ENCODE results near the gene VSTM1. TPM values are rescaled to one million over a fixed set of nuclear protein-coding genes. Genes with fewer than 3 reads are reported as not detected.

The VSTM1 gene
- total RNA-seq, 1 experiment from 2014 or later: not detected

DNA sequence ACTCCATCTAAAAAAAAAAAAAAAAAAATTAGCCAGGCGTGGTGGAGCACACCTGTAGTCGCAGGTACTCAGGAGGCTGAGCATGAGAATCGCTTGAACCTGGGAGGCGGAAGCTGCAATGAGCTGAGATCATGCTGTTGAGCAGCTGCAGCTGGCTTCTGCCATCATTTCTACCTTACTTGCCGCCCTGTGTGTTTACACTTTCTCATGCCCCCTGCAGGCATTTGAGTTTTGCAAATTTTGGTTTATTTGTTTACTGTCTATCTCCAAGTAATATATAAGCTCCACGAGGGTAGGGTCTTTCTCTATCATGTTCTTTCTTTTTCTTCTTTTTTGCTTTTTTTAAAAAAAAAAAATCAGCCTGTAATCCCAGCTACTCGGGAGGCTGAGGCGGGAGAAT, 54.3 kb downstream of the VSTM1 start:
- no peaks in the 10 kb centered on the region for H3K36me3 ChIP-seq (replicated peaks; ENCODE audit: control insufficient read depth, insufficient read depth, low read length)
- no peak overlapping the region for H3K4me3 ChIP-seq (ENCODE audit: insufficient read depth, low read depth, low read length)
- DNase-seq: no peak
- H3K27me3 ChIP-seq (ENCODE audit: control insufficient read depth, insufficient read depth, low read length): no peaks in the 10 kb centered on the region

DNA sequence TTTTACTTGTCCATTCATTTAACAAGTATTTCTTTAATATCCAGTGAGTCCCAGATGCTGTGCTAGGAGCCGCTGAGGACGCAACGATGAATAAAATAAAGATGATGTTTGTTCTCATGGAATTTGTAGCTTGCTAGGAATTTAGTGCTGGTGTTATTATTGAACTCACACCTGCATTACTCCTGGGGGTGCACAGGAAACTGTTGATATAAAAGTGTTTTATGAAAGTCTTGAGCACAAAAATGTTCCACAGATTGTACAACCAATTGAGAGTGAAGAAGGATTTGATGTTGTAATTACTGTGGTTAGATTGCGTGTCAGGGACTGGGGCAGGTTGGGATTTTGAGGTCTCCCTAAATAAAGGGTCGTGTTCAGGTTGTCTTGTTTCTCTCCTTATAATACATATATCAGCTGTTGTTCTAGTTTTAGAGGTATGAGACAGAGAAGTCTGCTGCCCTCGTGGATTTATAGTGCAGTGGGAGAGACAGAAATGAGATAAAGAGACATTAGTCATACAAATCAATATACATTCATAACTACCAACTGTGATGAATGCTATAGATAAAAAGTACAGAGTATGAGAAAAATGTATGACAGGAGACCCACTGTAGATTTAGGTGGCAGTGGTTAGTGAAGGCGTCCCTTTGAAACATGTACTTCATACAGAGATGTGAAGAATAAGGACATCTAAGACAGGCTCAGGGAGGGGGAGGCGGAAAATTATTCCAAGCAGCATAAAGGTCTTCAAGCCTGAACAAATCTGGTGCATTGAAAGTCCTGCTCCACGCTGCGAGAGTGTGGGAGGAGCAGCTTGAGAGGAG, 61.0 kb downstream of the VSTM1 start:
- no peak overlapping the region for H3K4me3 ChIP-seq (ENCODE audit: insufficient read depth, low read depth, low read length)
- H3K36me3 ChIP-seq (replicated peaks; ENCODE audit: control insufficient read depth, insufficient read depth, low read length): no peaks in the 10 kb centered on the region
- no peak for DNase-seq
- peaks cover 9% of the 10 kb centered on the region for H3K27me3 ChIP-seq (ENCODE audit: control insufficient read depth, insufficient read depth, low read length)

DNA sequence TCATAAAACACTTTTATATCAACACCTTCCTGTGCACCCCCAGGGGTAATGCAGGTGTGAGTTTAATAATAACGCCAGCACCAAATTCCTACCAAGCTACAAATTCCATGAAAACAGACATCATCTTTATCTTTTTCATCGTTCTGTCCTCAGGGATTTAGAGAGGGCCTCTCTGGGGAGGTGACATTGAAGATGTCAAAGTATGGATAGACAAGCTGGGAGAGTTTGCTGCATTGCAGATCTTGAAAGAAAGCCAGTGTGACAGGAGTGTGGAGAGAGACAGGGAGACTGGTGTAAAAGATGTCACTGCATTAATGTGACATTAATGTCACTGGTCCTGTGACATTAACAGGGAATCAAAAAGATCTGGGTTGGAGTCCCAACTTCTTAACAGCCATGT, 62.2 kb downstream of the VSTM1 start:
- peaks cover 9% of the 10 kb centered on the region for H3K27me3 ChIP-seq (ENCODE audit: control insufficient read depth, insufficient read depth, low read length)
- DNase-seq: no peak
- no peak overlapping the region for H3K4me3 ChIP-seq (ENCODE audit: insufficient read depth, low read depth, low read length)
- H3K36me3 ChIP-seq (replicated peaks; ENCODE audit: control insufficient read depth, insufficient read depth, low read length): no peaks in the 10 kb centered on the region

DNA sequence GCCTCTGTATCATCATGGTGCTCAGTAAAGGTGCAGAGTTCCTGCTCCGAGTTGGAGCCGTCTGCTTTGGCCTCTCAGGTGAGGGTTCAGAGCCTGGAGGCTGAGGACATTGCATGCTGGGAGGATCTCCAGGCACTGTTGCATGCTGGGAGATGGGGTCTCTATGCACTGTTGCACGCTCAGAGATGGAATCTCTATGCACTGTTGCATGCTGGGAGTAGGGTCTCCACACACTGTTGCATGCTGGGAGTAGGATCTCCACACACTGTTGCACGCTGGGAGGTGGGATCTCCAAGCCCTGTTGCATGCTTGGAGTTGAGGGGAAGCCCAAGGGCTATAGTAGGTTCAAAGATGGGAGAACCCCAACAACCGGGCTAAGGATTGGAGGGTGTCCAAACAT, 64.0 kb downstream of the VSTM1 start:
- no peak for DNase-seq
- Histone ChIP-seq H3K27me3 (ENCODE audit: control insufficient read depth, insufficient read depth, low read length) (peaks cover 9% of the 10 kb centered on the region), H3K4me3 (ENCODE audit: insufficient read depth, low read depth, low read length) (no peak overlapping the region), H3K36me3 (replicated peaks; ENCODE audit: control insufficient read depth, insufficient read depth, low read length) (no peaks in the 10 kb centered on the region)

DNA sequence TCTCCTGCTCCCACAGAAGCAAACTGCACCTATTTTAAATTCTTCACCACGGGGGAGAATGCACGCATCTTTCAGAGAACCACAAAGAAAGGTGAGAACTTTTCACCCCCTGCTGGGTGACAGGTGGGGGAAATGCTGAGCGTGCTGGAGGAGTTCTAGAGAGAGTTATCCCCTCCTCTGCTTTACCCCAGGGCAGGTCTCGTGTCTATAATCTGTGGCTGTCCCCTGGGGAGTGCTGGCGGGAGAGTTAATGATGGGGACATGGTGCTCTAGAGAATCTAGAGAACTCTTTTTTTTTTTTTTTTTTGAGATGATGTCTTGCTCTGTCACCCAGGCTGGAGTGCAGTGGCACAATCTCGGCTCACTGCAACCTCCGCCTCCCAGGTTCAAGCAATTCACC, 65.5 kb downstream of the VSTM1 start:
- Histone ChIP-seq H3K27me3 (ENCODE audit: control insufficient read depth, insufficient read depth, low read length) (peaks cover 22% of the 10 kb centered on the region), H3K4me3 (ENCODE audit: insufficient read depth, low read depth, low read length) (no peak overlapping the region), H3K36me3 (replicated peaks; ENCODE audit: control insufficient read depth, insufficient read depth, low read length) (no peaks in the 10 kb centered on the region)
- no peak for DNase-seq

DNA sequence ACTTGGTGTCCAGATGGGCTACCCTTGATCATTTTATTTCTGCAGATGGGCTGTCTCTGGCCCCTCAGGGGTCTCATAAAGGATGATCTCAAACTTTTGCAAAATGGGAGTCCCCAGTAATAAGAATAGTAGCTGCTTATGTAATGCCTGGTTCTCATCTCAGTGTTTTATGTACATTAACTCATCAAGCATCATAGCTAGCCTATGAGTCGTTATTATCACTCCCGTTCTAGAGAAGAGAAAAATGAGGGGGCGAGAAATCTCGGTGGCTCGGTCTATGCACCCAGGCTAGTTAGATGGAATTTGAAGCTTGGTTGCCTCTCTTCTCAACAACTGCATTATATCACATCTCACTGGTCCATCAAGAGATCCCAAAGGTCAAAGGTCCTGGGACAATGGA, 68.9 kb downstream of the VSTM1 start:
- Histone ChIP-seq H3K27me3 (ENCODE audit: control insufficient read depth, insufficient read depth, low read length) (peaks cover 38% of the 10 kb centered on the region), H3K36me3 (replicated peaks; ENCODE audit: control insufficient read depth, insufficient read depth, low read length) (no peaks in the 10 kb centered on the region), H3K4me3 (ENCODE audit: insufficient read depth, low read depth, low read length) (no peak overlapping the region)
- no peak for DNase-seq

DNA sequence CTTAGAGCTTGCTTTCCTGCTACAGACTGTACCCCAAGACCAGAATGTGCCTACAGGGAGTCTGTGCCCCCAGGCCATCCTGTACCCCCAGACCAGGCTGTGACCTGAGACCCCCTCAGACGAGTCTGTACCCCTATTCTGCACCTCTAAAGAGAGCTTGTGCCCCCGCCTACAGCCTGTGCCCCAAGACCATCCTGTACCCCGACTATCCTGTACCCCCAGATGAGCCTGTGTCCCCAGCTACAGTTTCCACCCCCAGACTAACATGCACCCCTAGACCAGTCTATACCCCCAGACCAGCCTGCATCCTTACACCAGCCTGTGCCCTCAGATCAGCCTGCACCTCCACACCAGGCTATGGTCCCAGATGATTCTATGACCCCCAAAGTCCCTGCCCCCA, 70.2 kb downstream of the VSTM1 start:
- peaks cover 31% of the 10 kb centered on the region for H3K27me3 ChIP-seq (ENCODE audit: control insufficient read depth, insufficient read depth, low read length)
- no peaks in the 10 kb centered on the region for H3K36me3 ChIP-seq (replicated peaks; ENCODE audit: control insufficient read depth, insufficient read depth, low read length)

DNA sequence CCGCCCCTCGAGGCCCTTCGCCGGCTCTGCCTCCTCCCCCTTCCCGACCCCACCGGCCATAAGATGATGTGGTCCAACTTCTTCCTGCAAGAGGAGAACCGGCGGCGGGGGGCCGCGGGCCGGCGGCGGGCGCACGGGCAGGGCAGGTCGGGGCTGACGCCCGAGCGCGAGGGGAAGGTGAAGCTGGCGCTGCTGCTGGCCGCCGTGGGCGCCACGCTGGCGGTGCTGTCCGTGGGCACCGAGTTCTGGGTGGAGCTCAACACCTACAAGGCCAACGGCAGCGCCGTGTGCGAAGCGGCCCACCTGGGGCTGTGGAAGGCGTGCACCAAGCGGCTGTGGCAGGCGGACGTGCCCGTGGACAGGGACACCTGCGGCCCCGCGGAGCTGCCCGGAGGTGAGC, 70.9 kb downstream of the VSTM1 start:
- Histone ChIP-seq H3K27me3 (ENCODE audit: control insufficient read depth, insufficient read depth, low read length) (peaks cover 31% of the 10 kb centered on the region), H3K36me3 (replicated peaks; ENCODE audit: control insufficient read depth, insufficient read depth, low read length) (no peaks in the 10 kb centered on the region), H3K4me3 (ENCODE audit: insufficient read depth, low read depth, low read length) (no peak overlapping the region)
- peak; percentile 52 for DNase-seq

More for the DNA sequence above, 70.2 kb downstream of the VSTM1 start:
- DNase-seq: no peak
- H3K4me3 ChIP-seq (ENCODE audit: insufficient read depth, low read depth, low read length): no peak overlapping the region

DNA sequence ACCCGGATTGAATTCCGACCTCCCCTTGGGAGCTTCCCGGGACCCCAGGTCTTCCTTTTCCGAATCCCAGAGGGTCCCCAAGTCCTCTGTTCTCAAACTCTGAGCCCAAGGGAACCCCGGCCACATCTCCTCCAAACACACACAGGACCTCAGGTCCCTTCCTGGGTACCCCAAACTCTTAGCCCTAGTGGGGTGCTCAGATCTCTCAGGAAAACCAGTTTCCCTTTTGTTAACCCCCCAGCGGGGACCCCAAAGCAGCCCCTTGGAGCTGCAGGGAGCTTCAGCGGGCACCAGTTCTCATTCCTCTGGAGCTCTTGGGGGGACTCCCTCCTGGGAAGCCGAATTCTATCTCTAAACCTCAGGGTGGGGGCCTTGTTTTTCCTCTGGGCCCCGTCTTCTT, 71.5 kb downstream of the VSTM1 start:
- no peaks in the 10 kb centered on the region for H3K36me3 ChIP-seq (replicated peaks; ENCODE audit: control insufficient read depth, insufficient read depth, low read length)
- no peak for DNase-seq
- H3K4me3 ChIP-seq (ENCODE audit: insufficient read depth, low read depth, low read length): peak overlapping the region; percentile 49; the same call in 1 of the 2 replicates
- peaks cover 31% of the 10 kb centered on the region for H3K27me3 ChIP-seq (ENCODE audit: control insufficient read depth, insufficient read depth, low read length)

DNA sequence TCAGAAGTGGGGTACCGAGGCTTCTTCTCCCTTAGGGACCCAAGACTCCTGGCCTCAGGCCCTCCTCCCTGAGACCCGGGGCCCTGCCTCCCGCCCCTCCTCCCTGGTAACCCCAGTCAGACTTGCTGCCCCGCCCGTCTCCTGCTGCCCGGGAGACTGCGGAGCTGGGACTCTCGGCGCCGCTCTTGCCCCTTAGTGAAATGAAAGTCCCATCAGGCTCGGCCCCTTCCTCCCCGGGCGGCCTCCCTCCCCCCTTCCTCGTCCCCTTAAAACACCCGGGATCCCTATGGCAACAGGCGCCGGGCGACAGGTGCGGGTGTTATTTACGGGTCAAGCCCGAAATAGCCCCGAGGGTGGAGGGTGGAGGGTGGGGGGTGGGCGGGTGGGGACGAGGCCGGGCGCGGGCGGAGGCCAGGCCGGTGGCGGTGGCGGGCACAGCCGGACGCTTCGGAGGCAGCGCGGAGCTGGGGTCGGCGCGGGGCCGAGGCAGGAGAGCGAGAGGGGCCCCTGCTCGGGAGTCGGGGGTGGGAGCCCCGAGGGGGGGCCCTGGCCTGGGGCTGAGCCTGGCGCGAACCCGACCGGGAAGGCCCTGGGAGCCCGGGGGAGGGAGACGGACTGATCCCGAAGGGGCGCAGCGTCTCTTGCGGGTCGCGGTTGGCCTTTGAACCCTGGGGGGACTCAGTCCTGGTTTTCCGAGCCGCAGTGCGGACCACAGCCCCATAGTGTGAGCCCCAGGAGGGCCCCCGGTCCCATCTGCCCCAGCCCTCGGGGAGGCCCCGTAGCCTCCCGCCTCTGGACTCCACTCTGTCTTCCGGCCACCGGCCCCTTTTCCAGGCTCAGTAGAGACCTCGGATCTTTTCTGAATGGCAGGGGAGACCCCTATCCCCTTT, 72.2 kb downstream of the VSTM1 start, which contains the start of gene CACNG6:
TSS of gene CACNG6 (plus strand) at position 414 of the 890 bp plus-strand sequence. CDS start 1,241 bp downstream, outside the sequence.
- DNase-seq: peak; percentile 91
- Histone ChIP-seq H3K4me3 (ENCODE audit: insufficient read depth, low read depth, low read length) (peak within 1 kb of the TSS; percentile 49), H3K27me3 (ENCODE audit: control insufficient read depth, insufficient read depth, low read length) (peaks cover 31% of the 10 kb centered on the region), H3K36me3 (replicated peaks; ENCODE audit: control insufficient read depth, insufficient read depth, low read length) (no peaks in the 10 kb centered on the region)

Other genes with a start within 250 kb of the VSTM1 start
- 12.7 and 16.1 TPM in 2 replicates for gene NLRP12, start 239.6 kb downstream of the VSTM1 start, total RNA-seq (2014; rRNA removed; shearing (Covaris generic))
- gene MYADM, start 196.0 kb downstream of the VSTM1 start, total RNA-seq (2014; rRNA removed; shearing (Covaris generic)): 37.5 and 44.9 TPM in 2 replicates
- gene PRKCG, start 181.7 kb downstream of the VSTM1 start, total RNA-seq (2014; rRNA removed; shearing (Covaris generic)): 1.1 and 1.7 TPM in 2 replicates
- gene CACNG7, start 154.6 kb downstream of the VSTM1 start, total RNA-seq (2014; rRNA removed; shearing (Covaris generic)): 3.8 and 4.5 TPM in 2 replicates
- 0.07 and 0.59 TPM in 2 replicates for gene CACNG8, start 101.0 kb downstream of the VSTM1 start, total RNA-seq (2014; rRNA removed; shearing (Covaris generic))
- 0.38 and 0.78 TPM in 2 replicates for gene CACNG6, start 72.3 kb downstream of the VSTM1 start, total RNA-seq (2014; rRNA removed; shearing (Covaris generic))
- not detected in 2 replicates for gene TARM1, start 17.5 kb upstream of the VSTM1 start, total RNA-seq (2014; rRNA removed; shearing (Covaris generic))
- 0.66 and 1.8 TPM in 2 replicates for gene OSCAR, start 36.9 kb upstream of the VSTM1 start, total RNA-seq (2014; rRNA removed; shearing (Covaris generic))
- gene NDUFA3, start 39.0 kb upstream of the VSTM1 start, total RNA-seq (2014; rRNA removed; shearing (Covaris generic)): 111 and 113 TPM in 2 replicates
- 22.4 and 24.3 TPM in 2 replicates for gene TFPT, start 51.8 kb upstream of the VSTM1 start, total RNA-seq (2014; rRNA removed; shearing (Covaris generic))
- 81.7 and 100 TPM in 2 replicates for gene PRPF31, start 51.9 kb upstream of the VSTM1 start, total RNA-seq (2014; rRNA removed; shearing (Covaris generic))
- gene CNOT3, start 73.9 kb upstream of the VSTM1 start, total RNA-seq (2014; rRNA removed; shearing (Covaris generic)): 17.0 and 24.9 TPM in 2 replicates
- gene LENG1, start 95.8 kb upstream of the VSTM1 start, total RNA-seq (2014; rRNA removed; shearing (Covaris generic)): 3.6 and 4.7 TPM in 2 replicates
- gene TMC4, start 109.3 kb upstream of the VSTM1 start, total RNA-seq (2014; rRNA removed; shearing (Covaris generic)): 1.9 and 2.8 TPM in 2 replicates
- 76.6 and 88.1 TPM in 2 replicates for gene MBOAT7, start 125.7 kb upstream of the VSTM1 start, total RNA-seq (2014; rRNA removed; shearing (Covaris generic))
- gene TSEN34, start 127.4 kb upstream of the VSTM1 start, total RNA-seq (2014; rRNA removed; shearing (Covaris generic)): 76.9 and 87.8 TPM in 2 replicates
- gene RPS9, start 137.0 kb upstream of the VSTM1 start, total RNA-seq (2014; rRNA removed; shearing (Covaris generic)): 3,283 and 3,663 TPM in 2 replicates
- not detected in 2 replicates for gene LILRB3, start 159.1 kb upstream of the VSTM1 start, total RNA-seq (2014; rRNA removed; shearing (Covaris generic))
- gene LILRA6, start 178.9 kb upstream of the VSTM1 start, total RNA-seq (2014; rRNA removed; shearing (Covaris generic)): not detected in 2 replicates
- not detected in 2 replicates for gene LILRB5, start 193.4 kb upstream of the VSTM1 start, total RNA-seq (2014; rRNA removed; shearing (Covaris generic))
- gene LILRB2, start 217.2 kb upstream of the VSTM1 start, total RNA-seq (2014; rRNA removed; shearing (Covaris generic)): not detected in 2 replicates
- not detected in 2 replicates for gene LILRA5, start 249.3 kb upstream of the VSTM1 start, total RNA-seq (2014; rRNA removed; shearing (Covaris generic))